ENCODE results near the gene MID1IP1. TPM values are rescaled to one million over a fixed set of nuclear protein-coding genes. Genes with fewer than 3 reads are reported as not detected.

The MID1IP1 gene
- total and polyA plus RNA-seq, 2 of the 13 experiments (the other 11 are each of a cell fraction or from before 2014, with no cell fraction given): 35.7 to 36.1 TPM

GRCh38 chrX:38816155-38816554, 14.9 kb downstream of the MID1IP1 start:
- Histone ChIP-seq H3K9ac (ENCODE audit: insufficient read depth, low read depth, low read length) (no peak overlapping the region), H3K9me3 (ENCODE audit: low read length) (no peaks in the 10 kb centered on the region), H3K79me2 (ENCODE audit: insufficient read depth, low read length) (no peaks in the 10 kb centered on the region), H3K4me1 (ENCODE audit: insufficient read depth, low read length) (peaks cover 16% of the 10 kb centered on the region), H3K36me3 (replicated peaks in 1 of 2; ENCODE audit: control insufficient read depth in 1 of 2, insufficient read depth in 2 of 2, low read length in 2 of 2) (no peaks in the 10 kb centered on the region), H3K4me2 (ENCODE audit: low read depth, low read length) (no peak overlapping the region), H4K20me1 (ENCODE audit: insufficient read depth, low read length) (no peaks in the 10 kb centered on the region), H3K4me3 (replicated peaks in 1 of 3; ENCODE audit: insufficient read depth in 1 of 3, low read depth in 2 of 3, low read length in 3 of 3) (no peak overlapping the region), H2AFZ (ENCODE audit: low read length) (no peak overlapping the region), H3K27ac (ENCODE audit: extremely low read length, insufficient read depth, low read length) (no peak overlapping the region), H3K27me3 (ENCODE audit: control insufficient read depth in 1 of 2, insufficient read depth in 2 of 2, low read length in 2 of 2) (no peaks in the 10 kb centered on the region)
- ATAC-seq: no peak
- CTCF ChIA-PET (ENCODE audit: low intra/inter-chr PET ratio, low total read pairs): no interaction called here
- in situ Hi-C loops (cut with HindIII; ENCODE audit: extremely low pct_ligation_motif_present, low pct_unique_long_range_greater_than_20kb) (loop anchor here (25.0 kb wide), 1 partner anchor 171 kb away; no protein-coding TSS in a partner anchor), intact Hi-C loops (cut with micrococcal nuclease; ENCODE audit: unreplicated experiment) (no loop called here)
- FAIRE-seq: no peak
- WGBS (ENCODE audit: low lambda C conversion rate): 89% methylated on average over 3 of the region's 3 CpGs
- no TSS peak for BruUV-seq (replicated peaks)
- TF ChIP-seq SRF (IDR thresholded peaks at IDR 0.05; ENCODE audit: low read depth, low read length) (no peak), TARDBP (CRISPR knock-in tag; IDR thresholded peaks at IDR 0.05) (no peak), NR2C2 (CRISPR knock-in tag; IDR thresholded peaks at IDR 0.05; ENCODE audit: borderline replicate concordance) (no peak), IKZF4 (CRISPR knock-in tag; IDR thresholded peaks at IDR 0.05; ENCODE audit: borderline replicate concordance, low read depth, not compliant biosample characterization) (no peak), PBX2 (CRISPR knock-in tag; IDR thresholded peaks at IDR 0.05) (peak; percentile 40; the same call in 1 of the 2 replicates)
- DNase-seq (ENCODE audit: low spot score): no peak
- POLR2A ChIA-PET: no interaction called here

- no peak overlapping the region for H3K4me3 ChIP-seq (replicated peaks in 1 of 3; ENCODE audit: insufficient read depth in 1 of 3, low read depth in 2 of 3, low read length in 3 of 3)
- no peaks in the 10 kb centered on the region for H3K9me3 ChIP-seq (ENCODE audit: low read length)
- ChIA-PET CTCF (ENCODE audit: low intra/inter-chr PET ratio, low total read pairs) (no interaction called here), POLR2A (no interaction called here)
- H3K9ac ChIP-seq (ENCODE audit: insufficient read depth, low read depth, low read length): no peak overlapping the region
- WGBS (ENCODE audit: low lambda C conversion rate): 0% methylated on average over 2 of the region's 2 CpGs
- peaks cover 16% of the 10 kb centered on the region for H3K4me1 ChIP-seq (ENCODE audit: insufficient read depth, low read length)
- H2AFZ ChIP-seq (ENCODE audit: low read length): peak overlapping the region; percentile 15
- no TSS peak for BruUV-seq (replicated peaks)
- H3K36me3 ChIP-seq (replicated peaks in 1 of 2; ENCODE audit: control insufficient read depth in 1 of 2, insufficient read depth in 2 of 2, low read length in 2 of 2): no peaks in the 10 kb centered on the region
- H3K27ac ChIP-seq (ENCODE audit: extremely low read length, insufficient read depth, low read length): no peak overlapping the region
- in situ Hi-C loops (cut with HindIII; ENCODE audit: extremely low pct_ligation_motif_present, low pct_unique_long_range_greater_than_20kb): loop anchor here (25.0 kb wide), 1 partner anchor 170 kb away; no protein-coding TSS in a partner anchor
- H3K27me3 ChIP-seq (ENCODE audit: control insufficient read depth in 1 of 2, insufficient read depth in 2 of 2, low read length in 2 of 2): no peaks in the 10 kb centered on the region
- no peaks in the 10 kb centered on the region for H3K79me2 ChIP-seq (ENCODE audit: insufficient read depth, low read length)
- intact Hi-C loops (cut with micrococcal nuclease; ENCODE audit: unreplicated experiment): no loop called here
- no peak for ATAC-seq
- peak overlapping the region; percentile 42; the same call in 1 of the 2 replicates for H3K4me2 ChIP-seq (ENCODE audit: low read depth, low read length)
- H4K20me1 ChIP-seq (ENCODE audit: insufficient read depth, low read length): no peaks in the 10 kb centered on the region
- DNase-seq (ENCODE audit: low spot score): no peak
- FAIRE-seq: peak; percentile 30
- 0 out of 2 replicates have a peak, but pooled peaks have one; percentile 21 for TF ChIP-seq MAX (IDR thresholded peaks at IDR 0.05)
- TF ChIP-seq ZNF326 (CRISPR knock-in tag; IDR thresholded peaks at IDR 0.05; ENCODE audit: borderline replicate concordance): no peak
- peak; percentile 26; the same call in 1 of the 2 replicates for TF ChIP-seq ETV5 (CRISPR knock-in tag; IDR thresholded peaks at IDR 0.05; ENCODE audit: borderline replicate concordance)
- no peak for TF ChIP-seq FOXA1 (IDR thresholded peaks at IDR 0.05)
- peak; percentile 40 for TF ChIP-seq FOXA1 (CRISPR knock-in tag; IDR thresholded peaks at IDR 0.05)
- TF ChIP-seq FOXK1 (CRISPR knock-in tag; IDR thresholded peaks at IDR 0.05; ENCODE audit: borderline replicate concordance, low read depth): peak; percentile 36; the same call in 1 of the 2 replicates
- TF ChIP-seq ELF1 (CRISPR knock-in tag; IDR thresholded peaks at IDR 0.05): peak; percentile 39; the same call in 1 of the 2 replicates
- TF ChIP-seq SP5 (CRISPR knock-in tag; IDR thresholded peaks at IDR 0.05; ENCODE audit: borderline replicate concordance, low read depth): no peak
- TF ChIP-seq KDM3A (CRISPR knock-in tag; IDR thresholded peaks at IDR 0.05; ENCODE audit: low read depth): no peak
- TF ChIP-seq RXRB (CRISPR knock-in tag; IDR thresholded peaks at IDR 0.05; ENCODE audit: borderline replicate concordance): no peak
- TF ChIP-seq GABPA (IDR thresholded peaks at IDR 0.05; ENCODE audit: low read depth, low read length): no peak
- peak; percentile 72 for TF ChIP-seq GABPA (CRISPR knock-in tag; IDR thresholded peaks at IDR 0.05; ENCODE audit: low read depth)
- no peak for TF ChIP-seq MXD3 (CRISPR knock-in tag; IDR thresholded peaks at IDR 0.05)
- TF ChIP-seq FOXA3 (CRISPR knock-in tag; IDR thresholded peaks at IDR 0.05): 0 out of 2 replicates have a peak, but pooled peaks have one; percentile 20
Observed at GRCh38 chrX:38817004-38817703, 15.9 kb downstream of the MID1IP1 start.
